Activated CD8-positive, alpha-beta T cell treated with anti-CD3 and anti-CD28 coated beads, Interleukin-2, amount 10 ng/mL, durations not matched to agents 7 days and 5 days (primary cell): Measurements from ENCODE around the gene RFC2. TPM values are rescaled to one million over a fixed set of nuclear protein-coding genes. Genes with fewer than 3 reads are reported as not detected.

Source experiments
- ATAC-seq: fragments of 150-1000 bp; cut with Tn5 transposase; one replicate; pipeline ENCODE4 v1.10.0; 2021; ENCODE audit warnings: moderate library complexity
- CTCF ChIA-PET: fragments of 350-600 bp; sonication (Branson Sonifier 250); formaldehyde crosslinking; loops from one replicate; lab custom pipeline; 2021; ENCODE audit warnings: antibody characterized with exemption; lab: Charles Lee
- POLR2A ChIA-PET: fragments of 350-600 bp; sonication (Branson Sonifier 250); formaldehyde crosslinking; loops from one replicate; lab custom pipeline; 2021; ENCODE audit warnings: antibody characterized with exemption; lab: Charles Lee
- DNase-seq: peaks from one replicate; pipeline ENCODE4 v3.0.0-alpha.2; 2020
- H3K27ac Mint-ChIP-seq: one replicate; pipeline ENCODE4 v1.8.0; 2021; ENCODE audit warnings: mild to moderate bottlenecking, mixed read lengths
- H3K27me3 Mint-ChIP-seq: one replicate; pipeline ENCODE4 v1.8.0; 2021; ENCODE audit warnings: low read depth, mixed read lengths
- H3K36me3 Mint-ChIP-seq: one replicate; pipeline ENCODE4 v1.8.0; 2021; ENCODE audit warnings: low read depth, mixed read lengths
- H3K4me1 Mint-ChIP-seq: one replicate; pipeline ENCODE4 v1.8.0; 2021; ENCODE audit warnings: low read depth, mixed read lengths
- H3K4me3 Mint-ChIP-seq: one replicate; pipeline ENCODE4 v1.8.0; 2021; ENCODE audit warnings: mild to moderate bottlenecking, mixed read lengths
- H3K9me3 Mint-ChIP-seq: one replicate; pipeline ENCODE4 v1.8.0; 2022; ENCODE audit warnings: mixed read lengths; ENCODE audit not compliant: insufficient read depth
- total RNA-seq, 2 experiments: library from RNA; stranded (reverse); gene quantifications; one replicate each; pipeline ENCODE4 v1.2.3, GENCODE V29; 2021

RFC2 gene
- total RNA-seq, 2 experiments from 2014 or later = 69.5 to 76.5 TPM

GRCh38 chr7:74223711-74224510, 30.3 kb downstream of the RFC2 start:
- H3K36me3 Mint-ChIP-seq = peaks cover 34% of the 10 kb centered on the region

GRCh38 chr7:74222851-74223710, 31.1 kb downstream of the RFC2 start:
- Mint-ChIP-seq H3K36me3 (peaks cover 36% of the 10 kb centered on the region), H3K9me3 (no peaks in the 10 kb centered on the region), H3K27ac (peak overlapping the region; percentile 46), H3K4me1 (peaks cover 19% of the 10 kb centered on the region), H3K27me3 (no peaks in the 10 kb centered on the region), H3K4me3 (no peak overlapping the region)
- ATAC-seq (no peak), DNase-seq (no peak)
- CTCF ChIA-PET = interaction anchor here (1.0 kb wide), 1 partner anchor 16 kb away, joined by 3 read pairs; no protein-coding TSS in a partner anchor
- POLR2A ChIA-PET = interaction anchor here (0.6 kb wide), 1 partner anchor 41 kb away, joined by 3 read pairs; no protein-coding TSS in a partner anchor

More at GRCh38 chr7:74223711-74224510, 30.3 kb downstream of the RFC2 start:
- H3K27ac Mint-ChIP-seq = peak overlapping the region; percentile 39
- peaks cover 15% of the 10 kb centered on the region for H3K4me1 Mint-ChIP-seq
- H3K4me3 Mint-ChIP-seq = no peak overlapping the region
- DNase-seq = no peak
- H3K9me3 Mint-ChIP-seq = no peaks in the 10 kb centered on the region
- no peaks in the 10 kb centered on the region for H3K27me3 Mint-ChIP-seq
- ChIA-PET POLR2A (interaction anchor here (0.6 kb wide), 1 partner anchor 40 kb away, joined by 3 read pairs; no protein-coding TSS in a partner anchor), CTCF (no interaction called here)
- no peak for ATAC-seq

GRCh38 chr7:74221713-74222112, 32.5 kb downstream of the RFC2 start:
- POLR2A ChIA-PET = no interaction called here
- CTCF ChIA-PET = interaction anchor here (6.4 kb wide), 1 partner anchor 16 kb away, joined by 46 read pairs; no protein-coding TSS in a partner anchor
- no peak overlapping the region for H3K4me3 Mint-ChIP-seq
- no peak overlapping the region for H3K27ac Mint-ChIP-seq
- H3K36me3 Mint-ChIP-seq = peaks cover 37% of the 10 kb centered on the region
- H3K9me3 Mint-ChIP-seq = no peaks in the 10 kb centered on the region
- no peak for DNase-seq
- no peak for ATAC-seq
- peaks cover 27% of the 10 kb centered on the region for H3K4me1 Mint-ChIP-seq
- H3K27me3 Mint-ChIP-seq = no peaks in the 10 kb centered on the region

GRCh38 chr7:74220229-74220628, 34.0 kb downstream of the RFC2 start:
- POLR2A ChIA-PET = interaction anchor here (0.6 kb wide), 1 partner anchor 17 kb away, joined by 6 read pairs; no protein-coding TSS in a partner anchor
- CTCF ChIA-PET = interaction anchor here (1.0 to 6.4 kb wide), 2 partner anchors 14 to 181 kb away, joined by 6 to 46 read pairs; no protein-coding TSS in a partner anchor
- no peak overlapping the region for H3K4me3 Mint-ChIP-seq
- DNase-seq (no peak), ATAC-seq (no peak)
- peak overlapping the region; percentile 46 for H3K27ac Mint-ChIP-seq
- H3K27me3 Mint-ChIP-seq = no peaks in the 10 kb centered on the region
- H3K4me1 Mint-ChIP-seq = peaks cover 36% of the 10 kb centered on the region
- no peaks in the 10 kb centered on the region for H3K9me3 Mint-ChIP-seq
- H3K36me3 Mint-ChIP-seq = peaks cover 38% of the 10 kb centered on the region

- H3K9me3 Mint-ChIP-seq = no peaks in the 10 kb centered on the region
- no peak for DNase-seq
- no peaks in the 10 kb centered on the region for H3K27me3 Mint-ChIP-seq
- ATAC-seq = no peak
- H3K27ac Mint-ChIP-seq = no peak overlapping the region
- ChIA-PET CTCF (interaction anchor here (6.4 kb wide), 1 partner anchor 13 kb away, joined by 46 read pairs; no protein-coding TSS in a partner anchor), POLR2A (no interaction called here)
- no peak overlapping the region for H3K4me3 Mint-ChIP-seq
- peaks cover 41% of the 10 kb centered on the region for H3K4me1 Mint-ChIP-seq
- peaks cover 34% of the 10 kb centered on the region for H3K36me3 Mint-ChIP-seq
Measured at GRCh38 chr7:74219416-74219815, 34.8 kb downstream of the RFC2 start.

GRCh38 chr7:74218343-74218698, 35.9 kb downstream of the RFC2 start:
- Mint-ChIP-seq H3K4me1 (peaks cover 41% of the 10 kb centered on the region), H3K27me3 (no peaks in the 10 kb centered on the region), H3K9me3 (no peaks in the 10 kb centered on the region), H3K27ac (peak overlapping the region; percentile 96), H3K36me3 (peaks cover 30% of the 10 kb centered on the region), H3K4me3 (peak overlapping the region; percentile 49)
- ATAC-seq (no peak), DNase-seq (no peak)
- POLR2A ChIA-PET = interaction anchor here (0.7 to 2.5 kb wide), 2 partner anchors 9 to 12 kb away, joined by 3 to 9 read pairs; no protein-coding TSS in a partner anchor
- CTCF ChIA-PET = interaction anchor here (0.8 to 6.4 kb wide), 3 partner anchors 12 to 183 kb away, joined by 3 to 46 read pairs (median 13); partner anchors contain the start of gene RFC2

- ATAC-seq = peak; percentile 60
- POLR2A ChIA-PET = interaction anchor here (0.7 to 2.5 kb wide), 2 partner anchors 9 to 11 kb away, joined by 3 to 9 read pairs; no protein-coding TSS in a partner anchor
- peak overlapping the region; percentile 96 for H3K27ac Mint-ChIP-seq
- no peaks in the 10 kb centered on the region for H3K9me3 Mint-ChIP-seq
- H3K36me3 Mint-ChIP-seq = peaks cover 27% of the 10 kb centered on the region
- CTCF ChIA-PET = interaction anchor here (0.6 to 6.4 kb wide), 4 partner anchors 12 to 184 kb away, joined by 3 to 46 read pairs (median 8); partner anchors contain the start of gene RFC2
- peak; percentile 63 for DNase-seq
- no peaks in the 10 kb centered on the region for H3K27me3 Mint-ChIP-seq
- peak overlapping the region; percentile 49 for H3K4me3 Mint-ChIP-seq
- peaks cover 42% of the 10 kb centered on the region for H3K4me1 Mint-ChIP-seq
Measured at GRCh38 chr7:74217455-74218342, 36.5 kb downstream of the RFC2 start.

GRCh38 chr7:74216361-74216761, 37.8 kb downstream of the RFC2 start:
- ATAC-seq (no peak), DNase-seq (no peak)
- Mint-ChIP-seq H3K4me1 (peaks cover 53% of the 10 kb centered on the region), H3K9me3 (no peaks in the 10 kb centered on the region), H3K27me3 (no peaks in the 10 kb centered on the region), H3K4me3 (no peak overlapping the region), H3K36me3 (peaks cover 26% of the 10 kb centered on the region), H3K27ac (peak overlapping the region; percentile 96)
- ChIA-PET CTCF (interaction anchor here (2.7 to 6.4 kb wide), 2 partner anchors 10 to 185 kb away, joined by 13 to 46 read pairs; no protein-coding TSS in a partner anchor), POLR2A (interaction anchor here (2.5 kb wide), 1 partner anchor 11 kb away, joined by 9 read pairs; no protein-coding TSS in a partner anchor)

GRCh38 chr7:74215921-74216320, 38.3 kb downstream of the RFC2 start:
- no peaks in the 10 kb centered on the region for H3K9me3 Mint-ChIP-seq
- peaks cover 53% of the 10 kb centered on the region for H3K4me1 Mint-ChIP-seq
- no peak overlapping the region for H3K27ac Mint-ChIP-seq
- H3K4me3 Mint-ChIP-seq = no peak overlapping the region
- H3K27me3 Mint-ChIP-seq = no peaks in the 10 kb centered on the region
- POLR2A ChIA-PET = no interaction called here
- peaks cover 26% of the 10 kb centered on the region for H3K36me3 Mint-ChIP-seq
- ATAC-seq (no peak), DNase-seq (no peak)
- CTCF ChIA-PET = interaction anchor here (6.4 kb wide), 1 partner anchor 10 kb away, joined by 46 read pairs; no protein-coding TSS in a partner anchor

- POLR2A ChIA-PET = no interaction called here
- H3K4me1 Mint-ChIP-seq = peaks cover 52% of the 10 kb centered on the region
- peaks cover 26% of the 10 kb centered on the region for H3K36me3 Mint-ChIP-seq
- H3K27me3 Mint-ChIP-seq = no peaks in the 10 kb centered on the region
- ATAC-seq = no peak
- no peak overlapping the region for H3K27ac Mint-ChIP-seq
- no peaks in the 10 kb centered on the region for H3K9me3 Mint-ChIP-seq
- H3K4me3 Mint-ChIP-seq = no peak overlapping the region
- DNase-seq = no peak
- CTCF ChIA-PET = no interaction called here
Measured at GRCh38 chr7:74214816-74215630, 39.2 kb downstream of the RFC2 start.
